RCC 7860 (cell line): ENCODE data around the gene HADH.
"Not testable (repeated sequence)": the region's sequence is repeated elsewhere in the genome, so short reads cannot be mapped to it uniquely, and the experiment has no call there.

Experiments used
- DNase-seq: peaks from one replicate; pipeline ENCODE4 v3.0.0-alpha.2; 2015; ENCODE audit warnings: low spot score
- FAIRE-seq: peaks from 2 replicates; lab custom pipeline; 2012; peaks lifted over from hg19 to GRCh38; lab: Jason Lieb, UNC

The HADH gene

DNA sequence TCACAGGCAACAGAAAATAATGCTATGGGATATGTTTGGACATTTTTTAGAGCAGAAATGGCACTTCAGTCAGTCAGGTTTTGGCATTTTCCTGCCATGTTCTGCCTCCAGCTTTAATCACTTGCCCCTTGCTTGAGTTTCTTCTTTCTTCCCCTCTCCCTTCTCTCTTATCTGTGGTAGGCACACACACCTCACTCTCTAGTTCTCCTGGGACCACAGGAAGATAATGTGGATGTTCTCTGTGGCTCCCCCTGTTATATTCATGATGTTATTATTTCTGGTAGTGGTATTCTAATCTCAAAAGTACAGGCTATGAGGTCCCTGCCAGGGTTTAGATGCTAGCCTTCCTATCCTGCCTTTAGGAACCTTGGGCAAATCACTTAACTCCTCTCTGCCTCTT is 5.2 kb downstream of the HADH start:
- DNase-seq (no peak), FAIRE-seq (no peak)

GRCh38 chr4:107996949-107997788 is 7.5 kb downstream of the HADH start:
- DNase-seq (no peak), FAIRE-seq (no peak)

- FAIRE-seq (no peak), DNase-seq (no peak)
These were observed 8.1 kb downstream of the HADH start for GRCh38 chr4:107997794-107998193.

DNA sequence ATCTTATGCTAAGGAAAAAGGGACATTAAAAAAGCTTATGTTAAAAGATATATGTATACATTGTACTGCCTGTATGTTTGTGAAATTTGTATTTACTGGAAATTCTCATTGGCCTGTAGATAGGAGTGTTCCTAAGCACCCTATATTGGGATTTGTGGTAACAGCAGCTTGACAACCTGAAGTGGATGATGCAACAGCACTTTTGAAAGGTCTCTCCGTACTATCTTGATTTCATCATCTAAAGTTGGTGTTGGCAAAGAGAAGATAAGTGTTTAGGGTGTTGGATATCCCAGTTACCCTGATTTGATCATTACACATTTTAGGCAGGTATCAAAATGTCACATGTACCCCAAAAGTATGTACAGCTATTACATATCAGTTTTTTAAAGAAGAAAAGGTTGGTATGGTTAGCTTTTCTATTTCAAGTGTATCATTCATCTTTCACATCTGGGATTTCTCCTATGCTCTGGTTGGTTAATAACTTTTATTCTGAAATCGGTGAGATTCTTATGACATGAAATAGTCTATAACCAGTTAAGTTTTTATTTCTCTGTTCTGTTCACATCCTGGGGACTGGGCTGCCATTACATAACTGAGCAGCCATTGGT is 10.3 kb downstream of the HADH start:
- FAIRE-seq (no peak), DNase-seq (no peak)

GRCh38 chr4:108001540-108002135 is 11.9 kb downstream of the HADH start:
- no peak for FAIRE-seq
- DNase-seq = no peak

- FAIRE-seq (no peak), DNase-seq (no peak)
These were observed 14.4 kb downstream of the HADH start for GRCh38 chr4:108003982-108004515.

DNA sequence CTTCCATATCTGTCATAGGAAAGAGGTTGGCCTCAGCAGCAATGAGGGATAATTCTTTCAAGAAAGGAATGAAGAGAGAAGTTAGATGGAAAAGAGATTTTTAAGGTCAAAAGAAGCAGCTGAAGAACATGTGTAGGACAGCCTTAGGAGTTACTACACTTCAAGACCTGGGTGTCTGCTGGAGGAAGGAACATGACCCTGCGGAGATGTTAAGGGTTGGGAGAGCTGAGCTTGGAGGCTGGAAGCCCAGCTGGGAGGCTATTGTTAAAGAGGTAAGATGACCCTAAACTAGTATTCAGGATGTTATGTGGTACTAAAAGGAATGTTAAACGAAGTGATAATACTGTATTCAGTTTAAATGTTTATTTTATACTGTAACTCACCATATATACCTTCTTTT is 15.0 kb downstream of the HADH start:
- DNase-seq = no peak
- FAIRE-seq = no peak

- FAIRE-seq (no peak), DNase-seq (no peak)
These were observed 16.1 kb downstream of the HADH start for GRCh38 chr4:108005807-108006206.

DNA sequence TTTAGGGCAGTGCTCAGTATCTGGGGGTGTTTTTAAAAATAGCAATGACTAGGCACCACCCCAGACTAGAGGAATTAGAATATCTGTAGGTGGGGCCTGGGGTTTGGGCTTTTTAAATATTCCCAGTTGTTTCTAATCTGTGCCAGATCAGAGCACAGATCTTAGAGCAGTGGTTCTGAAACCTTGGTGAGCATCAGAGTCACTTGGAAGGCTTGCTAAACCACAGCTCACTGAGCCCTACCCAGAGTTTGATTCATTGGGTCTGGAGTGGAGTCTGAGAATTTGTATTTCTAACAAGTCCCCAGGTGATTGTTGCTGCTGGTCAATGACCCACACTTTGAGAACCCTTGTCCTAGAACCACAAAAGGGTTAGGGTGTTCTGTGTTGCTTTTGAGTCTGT is 16.7 kb downstream of the HADH start:
- FAIRE-seq = no peak
- no peak for DNase-seq

- FAIRE-seq (no peak), DNase-seq (no peak)
These were observed 18.3 kb downstream of the HADH start for GRCh38 chr4:108007984-108008383.

DNA sequence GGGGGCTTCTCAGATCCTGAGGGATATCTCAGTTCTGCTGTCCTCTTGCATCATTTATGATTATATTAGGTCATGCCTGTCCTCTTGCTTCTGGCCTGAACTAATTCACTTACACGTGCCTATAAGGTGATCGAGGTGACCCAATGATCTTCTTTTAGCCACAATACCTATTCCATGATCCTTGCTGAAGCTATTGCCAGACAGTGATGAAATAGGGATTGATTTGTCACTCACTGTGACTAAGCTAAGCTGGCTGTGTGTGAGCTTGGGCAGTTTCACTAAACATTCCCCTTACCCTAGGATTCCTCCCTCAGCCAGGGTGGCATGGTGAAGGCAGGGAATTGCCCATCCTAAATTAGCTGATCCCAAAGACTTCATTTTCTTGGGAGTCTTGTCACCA is 19.0 kb downstream of the HADH start:
- peak; percentile 48 for DNase-seq
- no peak for FAIRE-seq

- DNase-seq (peak; percentile 16), FAIRE-seq (no peak)
These were observed 20.5 kb downstream of the HADH start for GRCh38 chr4:108010167-108010566.

DNA sequence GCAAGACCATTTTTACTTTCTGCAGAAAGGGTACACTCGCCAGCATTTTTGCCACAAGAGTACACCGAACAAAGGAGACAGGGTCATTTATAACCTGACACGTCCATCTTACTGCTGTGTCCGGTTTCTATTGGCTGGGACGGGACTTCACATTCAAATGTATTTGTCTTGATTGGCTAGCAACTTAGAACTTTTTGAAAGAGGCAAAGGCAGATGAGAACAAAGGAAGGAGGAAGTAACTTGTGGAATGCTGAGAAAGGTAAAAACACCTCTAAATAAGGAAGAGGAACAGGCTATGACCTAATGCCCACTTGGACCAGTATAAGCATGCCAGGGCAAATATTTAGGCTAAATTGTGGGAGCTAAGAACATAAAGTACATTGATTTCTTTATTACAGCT is 22.7 kb downstream of the HADH start:
- not testable (repeated sequence) for DNase-seq, FAIRE-seq

- no peak for FAIRE-seq
These were observed 23.6 kb downstream of the HADH start for GRCh38 chr4:108013327-108013726.

DNA sequence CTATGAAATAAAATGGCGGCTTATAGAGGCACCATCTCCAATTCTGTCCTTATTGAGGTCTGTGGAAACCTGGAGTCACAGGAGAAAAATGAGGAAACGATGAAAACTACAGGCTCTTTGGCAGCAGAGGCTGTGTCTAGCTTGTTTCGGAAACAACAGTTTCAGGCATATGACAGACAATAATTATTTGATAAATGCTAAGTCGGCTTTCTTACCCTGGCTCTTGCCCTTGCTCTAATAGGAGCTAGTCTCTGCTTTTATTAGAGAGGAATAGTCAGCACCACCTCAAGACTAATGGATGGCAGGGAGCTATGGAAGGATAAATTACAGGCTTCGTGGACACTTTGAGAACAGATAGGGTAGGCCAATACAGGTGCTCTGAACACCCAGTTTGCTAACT is 24.3 kb downstream of the HADH start:
- no peak for FAIRE-seq

More at GRCh38 chr4:108013327-108013726, 23.6 kb downstream of the HADH start:
- DNase-seq = no peak

GRCh38 chr4:108018040-108018883 is 28.6 kb downstream of the HADH start:
- FAIRE-seq (peak; percentile 61), DNase-seq (peak; percentile 34)

More for the DNA sequence above, 24.3 kb downstream of the HADH start:
- no peak for DNase-seq

GRCh38 chr4:108018884-108019187 is 29.1 kb downstream of the HADH start:
- FAIRE-seq = no peak

DNA sequence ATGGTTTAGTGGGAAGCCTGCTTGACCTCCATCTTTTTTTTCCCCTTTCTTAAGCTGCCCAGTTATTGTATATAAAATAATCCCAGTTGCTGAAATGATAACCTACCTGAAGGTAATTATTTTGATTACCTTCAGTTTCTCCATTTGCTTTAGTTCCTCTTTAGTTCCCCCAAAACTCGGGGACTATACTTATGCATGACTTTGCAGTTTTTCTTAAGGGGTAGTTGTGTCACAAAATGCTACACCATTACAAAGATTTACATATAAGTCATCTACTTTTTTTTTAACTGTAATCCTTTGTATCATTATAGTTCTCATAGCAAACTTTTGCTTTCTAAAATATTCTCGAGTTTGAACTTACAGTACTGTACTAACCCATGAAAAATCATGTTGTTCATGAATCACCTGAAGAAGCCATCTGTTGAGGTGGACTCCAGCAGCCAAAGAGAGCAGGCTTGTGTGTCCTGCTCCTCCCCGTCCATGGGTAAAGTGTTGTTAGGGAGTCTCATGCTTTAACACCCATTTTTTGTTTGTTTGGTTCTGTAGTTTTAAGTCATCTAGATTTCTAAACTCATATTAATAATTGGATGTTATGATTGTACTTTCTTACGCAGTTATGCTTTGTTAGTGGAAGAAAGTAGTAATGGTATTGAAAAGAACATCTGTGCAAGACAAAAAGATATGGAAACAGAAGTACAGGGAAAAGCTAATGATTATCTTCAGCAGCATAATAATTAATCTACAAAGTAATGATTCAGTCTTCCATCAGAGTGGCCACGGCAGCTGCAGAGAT is 34.6 kb downstream of the HADH start:
- FAIRE-seq (peak; percentile 81), DNase-seq (no peak)

More at GRCh38 chr4:108018884-108019187, 29.1 kb downstream of the HADH start:
- no peak for DNase-seq

GRCh38 chr4:108024878-108025165 is 35.1 kb downstream of the HADH start:
- FAIRE-seq = no peak
- no peak for DNase-seq

DNA sequence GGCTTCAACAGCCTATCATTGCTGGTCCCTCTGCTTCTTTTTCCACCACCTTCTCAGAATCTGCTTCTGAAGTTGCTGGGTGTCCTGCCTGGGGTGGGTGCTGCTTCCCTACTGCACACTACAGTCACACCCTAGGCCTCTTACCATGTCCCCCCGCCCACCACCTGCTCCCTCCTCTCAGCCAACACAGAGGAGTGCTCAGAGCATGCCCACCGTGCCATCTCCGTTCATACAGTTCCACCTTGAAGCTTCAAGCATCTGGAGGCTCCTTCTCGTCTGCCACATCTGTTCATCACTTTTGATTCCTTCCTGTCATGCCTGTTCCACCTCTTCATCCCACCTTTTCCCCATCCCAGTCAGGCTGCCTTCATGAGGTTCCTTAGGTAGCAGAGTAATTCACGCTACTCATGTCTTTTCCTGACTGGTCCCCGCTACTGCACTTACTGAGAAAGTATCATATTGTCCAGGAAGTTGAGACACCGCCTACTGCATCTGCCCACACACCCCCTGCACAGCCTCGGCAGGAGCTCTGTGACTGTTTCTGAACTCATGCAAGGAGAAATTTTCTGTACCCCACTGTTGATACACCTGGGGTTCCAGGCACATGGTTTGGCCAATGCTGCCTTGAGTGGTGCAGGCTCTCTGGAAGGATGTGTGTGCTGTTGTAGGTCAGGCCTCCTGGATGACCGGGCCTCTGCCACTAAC is 39.5 kb downstream of the HADH start:
- DNase-seq (no peak), FAIRE-seq (no peak)
